Measurements from ENCODE around the gene TNRC6C. TPM values are rescaled to one million over a fixed set of nuclear protein-coding genes. Genes with fewer than 3 reads are reported as not detected.

TNRC6C gene
- total RNA-seq, 1 experiment from 2014 or later, result 9.6 TPM

GRCh38 chr17:78143214-78144146 is 185.0 kb downstream of the TNRC6C start:
- no peak for DNase-seq (ENCODE audit: low read depth in 1 of 2, low spot score in 2 of 2)
- Histone ChIP-seq H3K4me3 (no peak overlapping the region), H3K9me3 (replicated peaks) (no peaks in the 10 kb centered on the region), H3K27ac (no peak overlapping the region), H3K36me3 (no peaks in the 10 kb centered on the region), H3K27me3 (replicated peaks) (no peaks in the 10 kb centered on the region), H3K4me1 (replicated peaks) (peaks cover 13% of the 10 kb centered on the region)

DNA sequence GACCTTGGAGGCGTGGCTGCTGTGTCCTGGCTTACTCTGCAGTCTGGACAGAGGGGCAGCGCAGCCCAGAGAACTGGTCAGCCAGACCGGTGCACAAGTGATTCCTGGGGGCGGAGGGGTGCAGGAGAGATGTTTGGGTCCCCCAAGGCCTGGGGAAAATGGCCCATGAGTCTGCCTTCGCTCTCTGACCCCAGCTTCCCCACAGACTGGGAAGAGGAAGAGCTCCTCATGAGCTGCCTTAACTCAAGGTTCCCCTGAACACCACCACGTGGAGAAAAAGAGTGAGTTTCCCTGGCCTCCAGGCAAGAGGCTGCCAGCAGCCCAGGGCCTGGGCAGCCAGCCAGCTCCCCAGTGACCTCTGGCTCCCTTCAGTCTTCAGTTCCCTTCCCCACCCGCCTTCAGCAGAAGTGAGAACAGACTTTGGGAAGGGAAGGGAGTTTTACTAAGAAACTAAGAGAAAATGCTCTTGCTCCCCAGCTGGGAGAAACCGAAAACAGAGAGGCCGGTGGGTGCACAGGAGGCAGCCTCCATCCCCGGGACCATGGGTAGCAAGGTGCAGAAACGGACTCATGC is 185.7 kb downstream of the TNRC6C start:
- peaks cover 13% of the 10 kb centered on the region for H3K4me1 ChIP-seq (replicated peaks)
- H3K9me3 ChIP-seq (replicated peaks), result no peaks in the 10 kb centered on the region
- H3K27ac ChIP-seq, result no peak overlapping the region
- H3K27me3 ChIP-seq (replicated peaks), result no peaks in the 10 kb centered on the region
- H3K4me3 ChIP-seq, result no peak overlapping the region
- H3K36me3 ChIP-seq, result no peaks in the 10 kb centered on the region
- no peak for DNase-seq (ENCODE audit: low read depth in 1 of 2, low spot score in 2 of 2)

- Histone ChIP-seq H3K4me1 (replicated peaks) (peaks cover 13% of the 10 kb centered on the region), H3K27ac (no peak overlapping the region), H3K4me3 (no peak overlapping the region), H3K9me3 (replicated peaks) (no peaks in the 10 kb centered on the region), H3K36me3 (no peaks in the 10 kb centered on the region), H3K27me3 (replicated peaks) (no peaks in the 10 kb centered on the region)
- no peak for DNase-seq (ENCODE audit: low read depth in 1 of 2, low spot score in 2 of 2)
Observed at GRCh38 chr17:78144736-78145641, 186.5 kb downstream of the TNRC6C start.

DNA sequence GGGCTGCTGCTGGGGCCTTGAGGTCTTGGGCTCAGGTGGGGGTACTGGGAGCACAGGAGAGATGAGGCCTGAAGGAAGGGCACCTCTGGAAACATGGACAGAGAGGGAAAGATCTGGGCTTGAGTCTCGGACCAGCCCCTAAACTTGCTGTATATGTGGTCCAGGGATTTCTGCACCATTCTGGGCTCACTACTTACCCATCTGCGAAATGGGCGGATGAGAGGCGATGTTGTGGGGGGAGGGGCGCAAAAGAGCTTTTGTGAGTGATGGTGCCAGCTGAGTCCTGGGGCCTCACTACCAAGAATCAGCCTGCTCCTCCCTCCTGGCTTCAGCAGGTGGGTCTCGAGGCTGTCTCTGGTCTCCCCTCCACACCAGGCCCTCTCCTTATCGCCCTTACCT is 188.0 kb downstream of the TNRC6C start:
- H3K4me1 ChIP-seq (replicated peaks), result peaks cover 8% of the 10 kb centered on the region
- H3K36me3 ChIP-seq, result no peaks in the 10 kb centered on the region
- no peak for DNase-seq (ENCODE audit: low read depth in 1 of 2, low spot score in 2 of 2)
- no peak overlapping the region for H3K4me3 ChIP-seq
- H3K9me3 ChIP-seq (replicated peaks), result no peaks in the 10 kb centered on the region
- H3K27me3 ChIP-seq (replicated peaks), result no peaks in the 10 kb centered on the region
- no peak overlapping the region for H3K27ac ChIP-seq

DNA sequence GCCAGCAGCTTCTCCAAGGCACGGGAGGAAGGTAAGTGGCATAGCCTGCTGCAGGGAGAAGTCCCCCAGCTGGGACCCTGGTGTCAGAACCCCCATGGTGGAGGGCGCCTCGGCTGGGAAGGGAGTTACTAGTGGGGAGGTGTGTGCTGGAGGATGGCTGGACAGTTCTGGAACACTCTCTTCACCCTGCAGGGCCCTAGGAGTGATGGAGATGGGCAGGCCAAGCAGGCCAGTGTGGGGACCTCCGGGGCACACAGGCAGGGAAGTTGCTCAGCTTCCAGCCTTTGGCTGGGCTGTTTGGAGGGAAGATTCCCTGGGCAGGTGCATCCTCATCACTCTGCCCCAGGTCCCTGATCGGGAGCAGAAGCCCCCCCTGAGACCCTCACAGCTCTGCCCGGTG is 188.4 kb downstream of the TNRC6C start:
- Histone ChIP-seq H3K36me3 (no peaks in the 10 kb centered on the region), H3K27ac (no peak overlapping the region)
- DNase-seq (ENCODE audit: low read depth in 1 of 2, low spot score in 2 of 2), result no peak

DNA sequence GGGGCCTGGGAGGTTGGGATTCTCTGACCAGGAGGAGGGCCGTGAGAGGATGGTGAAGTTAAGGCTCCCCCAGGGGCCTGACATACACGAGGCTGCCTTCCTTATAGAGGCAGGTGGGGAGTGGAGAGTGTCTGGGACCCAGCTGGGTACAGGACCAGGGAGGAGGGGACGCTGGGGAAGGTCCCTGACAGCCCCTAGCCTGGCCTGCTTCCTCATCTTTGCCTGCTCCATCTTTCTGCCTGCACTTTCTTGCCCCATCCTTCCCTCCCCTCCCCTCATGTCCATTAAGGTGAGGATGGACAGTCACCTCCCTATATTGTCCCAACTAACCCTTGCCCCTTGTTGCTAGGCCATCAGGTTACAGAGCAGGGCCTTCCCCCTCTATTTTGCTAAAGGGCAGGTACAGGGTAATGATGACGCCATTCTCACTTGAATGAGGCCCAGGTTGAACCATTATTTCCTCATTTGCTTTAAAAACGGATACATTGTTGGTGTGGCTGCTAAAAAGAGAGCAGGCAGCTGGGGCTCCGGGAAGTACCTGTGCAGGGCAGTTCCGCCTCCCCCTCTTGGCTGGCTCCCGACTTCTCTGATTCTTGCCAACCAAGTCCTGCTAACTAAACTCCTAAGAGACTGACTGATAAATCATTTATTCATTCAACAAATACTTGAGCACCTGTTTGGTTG is 189.0 kb downstream of the TNRC6C start:
- Histone ChIP-seq H3K4me3 (no peak overlapping the region), H3K27me3 (replicated peaks) (no peaks in the 10 kb centered on the region), H3K9me3 (replicated peaks) (no peaks in the 10 kb centered on the region), H3K36me3 (no peaks in the 10 kb centered on the region), H3K27ac (no peak overlapping the region), H3K4me1 (replicated peaks) (peaks cover 8% of the 10 kb centered on the region)
- no peak for DNase-seq (ENCODE audit: low read depth in 1 of 2, low spot score in 2 of 2)

More for the DNA sequence above, 188.4 kb downstream of the TNRC6C start:
- H3K9me3 ChIP-seq (replicated peaks), result no peaks in the 10 kb centered on the region
- peaks cover 8% of the 10 kb centered on the region for H3K4me1 ChIP-seq (replicated peaks)
- H3K4me3 ChIP-seq, result no peak overlapping the region
- no peaks in the 10 kb centered on the region for H3K27me3 ChIP-seq (replicated peaks)

- Histone ChIP-seq H3K4me1 (replicated peaks) (peaks cover 8% of the 10 kb centered on the region), H3K27ac (no peak overlapping the region), H3K9me3 (replicated peaks) (no peaks in the 10 kb centered on the region), H3K4me3 (no peak overlapping the region), H3K27me3 (replicated peaks) (no peaks in the 10 kb centered on the region), H3K36me3 (no peaks in the 10 kb centered on the region)
- DNase-seq (ENCODE audit: low read depth in 1 of 2, low spot score in 2 of 2), result no peak
Observed at GRCh38 chr17:78148286-78149016, 189.9 kb downstream of the TNRC6C start.

DNA sequence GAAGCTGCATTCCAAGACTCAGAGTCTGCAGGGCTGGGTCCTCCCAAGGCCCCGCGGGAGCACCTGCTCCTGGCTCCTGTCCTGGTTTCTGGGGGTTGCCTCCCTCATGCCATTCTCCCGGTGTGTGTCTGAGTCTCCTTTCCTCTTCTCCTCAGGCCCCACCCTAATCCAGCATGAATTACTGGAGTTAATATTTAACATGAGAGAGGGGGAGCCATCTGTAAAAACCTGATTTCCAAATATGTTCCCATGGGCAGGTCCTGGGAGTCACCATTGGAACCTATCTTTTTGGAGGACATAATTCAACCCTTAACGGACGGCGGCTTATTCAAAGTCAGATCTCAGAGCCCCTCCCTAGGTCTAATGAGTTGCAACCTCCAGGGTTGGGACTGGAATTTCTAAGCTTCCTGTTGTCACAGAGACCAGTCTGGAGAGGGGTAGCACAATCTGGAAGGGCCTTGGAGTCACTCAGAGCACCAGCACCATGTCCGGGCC is 193.1 kb downstream of the TNRC6C start:
- Histone ChIP-seq H3K9me3 (replicated peaks) (no peaks in the 10 kb centered on the region), H3K4me3 (no peak overlapping the region), H3K27me3 (replicated peaks) (no peaks in the 10 kb centered on the region), H3K4me1 (replicated peaks) (no peaks in the 10 kb centered on the region), H3K27ac (no peak overlapping the region), H3K36me3 (no peaks in the 10 kb centered on the region)
- no peak for DNase-seq (ENCODE audit: low read depth in 1 of 2, low spot score in 2 of 2)

DNA sequence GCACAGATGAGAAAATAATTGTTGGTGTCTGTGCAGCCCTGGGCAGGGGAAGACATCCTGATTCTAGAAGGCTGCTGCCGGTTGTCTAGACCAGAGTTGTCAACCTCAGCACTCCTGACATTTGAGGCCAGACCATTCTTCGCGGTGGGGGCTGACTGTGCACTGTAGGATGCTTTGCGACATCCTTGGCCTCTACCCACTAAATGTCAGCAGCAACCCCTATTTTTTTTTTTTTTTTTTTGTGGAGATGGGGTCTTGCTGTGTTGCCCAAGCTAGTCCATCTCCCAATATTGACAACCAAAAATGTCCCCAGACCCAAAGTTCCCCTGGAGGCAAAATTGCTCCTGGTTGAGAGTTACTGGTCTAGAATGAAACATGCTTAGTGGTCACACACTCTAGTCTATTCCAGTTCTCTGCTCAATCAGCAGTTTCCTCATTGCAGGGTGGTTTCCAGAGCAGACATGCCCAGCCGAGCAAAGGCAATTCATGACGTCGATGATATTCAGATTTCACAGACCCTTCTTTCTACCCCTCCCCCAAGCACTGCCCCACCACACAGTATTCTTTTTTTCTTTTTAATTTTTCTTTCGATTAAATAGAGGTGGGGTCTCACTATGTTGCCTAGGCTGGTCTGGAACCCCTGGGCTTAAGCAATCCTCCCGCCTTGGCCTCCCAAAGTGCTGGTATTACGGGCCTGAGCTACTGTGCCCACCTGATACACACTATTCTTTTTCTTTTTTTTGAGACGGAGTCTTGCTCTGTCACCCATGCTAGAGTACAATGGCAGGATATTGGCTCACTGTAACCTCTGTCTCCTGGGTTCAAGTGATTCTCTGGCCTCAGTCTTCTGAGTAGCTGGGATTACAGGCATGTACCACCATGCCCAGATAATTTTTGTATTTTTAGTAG is 196.7 kb downstream of the TNRC6C start:
- Histone ChIP-seq H3K36me3 (no peaks in the 10 kb centered on the region), H3K4me3 (no peak overlapping the region), H3K4me1 (replicated peaks) (peaks cover 11% of the 10 kb centered on the region), H3K27me3 (replicated peaks) (no peaks in the 10 kb centered on the region), H3K9me3 (replicated peaks) (no peaks in the 10 kb centered on the region), H3K27ac (no peak overlapping the region)
- DNase-seq (ENCODE audit: low read depth in 1 of 2, low spot score in 2 of 2), result no peak
